SH-SY5Y (cell line): ENCODE data around the gene GREB1.

Experiments
- GATA2 ChIP-seq: IDR thresholded peaks from 2 replicates; pipeline ENCODE4 v1.6.1; 2011; ENCODE audit warnings: mild to moderate bottlenecking, low read depth, low read length
- GATA3 ChIP-seq: IDR thresholded peaks from 2 replicates; pipeline ENCODE4 v1.6.1; 2011; ENCODE audit warnings: low read depth, mild to moderate bottlenecking, low read length, moderate library complexity

DNA sequence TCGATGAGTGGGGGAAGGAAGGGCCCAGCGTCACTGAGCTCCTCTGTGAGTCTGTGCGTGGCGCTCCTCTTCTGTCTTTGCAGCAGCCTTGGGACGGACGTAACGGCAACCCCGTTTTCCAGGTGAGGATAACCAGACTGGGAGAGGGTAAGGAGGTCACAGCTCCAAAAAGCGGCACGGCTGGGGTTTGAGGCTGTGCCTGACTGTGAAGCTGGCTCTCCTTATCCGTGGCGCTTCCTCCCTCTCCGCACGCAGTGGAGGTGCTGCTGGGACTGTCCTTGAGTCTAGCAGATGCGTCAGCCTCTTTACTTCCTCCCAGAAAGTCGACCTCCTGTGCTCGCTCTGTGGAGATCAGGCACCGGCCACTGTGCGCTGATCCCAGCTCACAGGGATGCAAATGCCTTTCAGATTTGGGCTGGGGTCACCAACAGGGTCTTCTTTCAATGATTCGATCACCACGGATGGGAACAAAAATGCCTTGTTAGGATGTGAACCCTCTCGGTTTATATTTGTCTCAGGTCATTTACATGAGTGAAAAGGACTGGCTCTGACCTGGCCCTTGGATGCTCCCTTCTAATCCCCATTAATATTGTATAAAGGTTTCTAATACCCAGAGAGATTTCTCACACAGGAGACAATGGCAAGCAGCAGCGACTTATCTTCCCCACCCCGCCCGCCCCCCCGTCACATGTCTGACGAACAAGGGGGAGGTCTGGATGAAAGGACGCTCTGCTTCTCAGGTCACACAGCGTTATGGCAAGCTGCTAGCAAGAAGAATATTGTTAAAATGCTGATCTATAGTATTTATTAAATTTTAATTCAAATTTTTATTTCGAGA, 37.8 kb upstream of the GREB1 start:
- TF ChIP-seq GATA3 = no peak
- TF ChIP-seq GATA2 = no peak
